OCI-LY1 (cell line): Measurements from ENCODE around the gene USP5.
A peak's percentile ranks its signal among the peaks of the same experiment; 100 is the strongest.

ENCODE experiments used
- H2AFZ ChIP-seq: fragments of 200-600 bp; sonication (generic), shearing (Covaris generic); 2 replicates; pipeline ENCODE4 v1.6.0; 2014; ENCODE audit warnings: antibody characterized with exemption, mild to moderate bottlenecking, low read length
- H3F3A ChIP-seq: fragments of 200-600 bp; sonication (generic), shearing (Covaris generic); 2 replicates; pipeline ENCODE4 v1.6.0; 2014; ENCODE audit warnings: mild to moderate bottlenecking, antibody characterized with exemption, low read length, moderate library complexity; ENCODE audit not compliant: insufficient read depth
- H3K27ac ChIP-seq: fragments of 200-600 bp; sonication (generic); 2 replicates; pipeline ENCODE4 v1.5.1; 2014; ENCODE audit warnings: low read length, mixed run types, mild to moderate bottlenecking, low read depth; ENCODE audit not compliant: poor library complexity, severe bottlenecking
- H3K27me3 ChIP-seq: fragments of 200-600 bp; sonication (generic); 2 replicates; pipeline ENCODE4 v1.6.0; 2014; ENCODE audit warnings: antibody characterized with exemption, mild to moderate bottlenecking, low read length, moderate library complexity; ENCODE audit not compliant: insufficient read depth
- H3K36me3 ChIP-seq: fragments of 200-600 bp; sonication (generic); 2 replicates; pipeline ENCODE4 v1.6.1; 2014; ENCODE audit warnings: mild to moderate bottlenecking, antibody characterized with exemption, low read length, moderate library complexity, mixed read lengths; ENCODE audit not compliant: insufficient read depth
- H3K4me1 ChIP-seq: fragments of 200-600 bp; sonication (generic); 2 replicates; pipeline ENCODE4 v1.5.1; 2014; ENCODE audit warnings: mild to moderate bottlenecking, low read length, moderate library complexity; ENCODE audit not compliant: insufficient read depth, severe bottlenecking
- H3K4me2 ChIP-seq: fragments of 200-600 bp; sonication (generic), shearing (Covaris generic); 2 replicates; pipeline ENCODE4 v1.6.1; 2014; ENCODE audit warnings: low read length
- H3K4me3 ChIP-seq: fragments of 200-600 bp; sonication (generic); 2 replicates; pipeline ENCODE4 v1.5.1; 2014; ENCODE audit warnings: low read length, low read depth, mild to moderate bottlenecking, mixed read lengths; ENCODE audit not compliant: poor library complexity, severe bottlenecking
- H3K79me2 ChIP-seq: fragments of 200-600 bp; shearing (Covaris generic); 2 replicates; pipeline ENCODE4 v1.6.1; 2016; ENCODE audit warnings: mixed run types, low read length, mixed read lengths; ENCODE audit not compliant: insufficient read depth
- H3K9ac ChIP-seq: fragments of 200-600 bp; sonication (generic), shearing (Covaris generic); 2 replicates; pipeline ENCODE4 v1.6.1; 2014; ENCODE audit warnings: mild to moderate bottlenecking, low read length, mixed read lengths
- H3K9me2 ChIP-seq: fragments of 200-600 bp; sonication (generic), shearing (Covaris generic); 2 replicates; pipeline ENCODE4 v1.6.1; 2014; ENCODE audit warnings: low read depth, mild to moderate bottlenecking, low read length, mixed read lengths
- H3K9me3 ChIP-seq: fragments of 200-600 bp; shearing (Covaris generic); 2 replicates; pipeline ENCODE4 v1.6.1; 2014; ENCODE audit warnings: low read length, mixed read lengths
- H4K20me1 ChIP-seq: fragments of 200-600 bp; sonication (generic), shearing (Covaris generic); 2 replicates; pipeline ENCODE4 v1.6.0; 2016; ENCODE audit warnings: mild to moderate bottlenecking, low read length; ENCODE audit not compliant: insufficient read depth
- EZH2 ChIP-seq: fragments of 200-600 bp; sonication (generic), shearing (Covaris generic); IDR thresholded peaks from 2 replicates; pipeline ENCODE4 v1.8.0; 2017; ENCODE audit warnings: borderline replicate concordance, mixed run types, mild to moderate bottlenecking, antibody characterized with exemption, low read length, moderate library complexity, mixed read lengths
- TF ChIP-seq, protein P1 (sequence below): fragments of 200-600 bp; sonication (generic), shearing (Covaris generic); IDR thresholded peaks from 2 replicates; pipeline ENCODE4 v1.5.1; 2017; ENCODE audit warnings: mild to moderate bottlenecking, antibody characterized with exemption, low read length, moderate library complexity, mixed read lengths

Gene USP5

DNA sequence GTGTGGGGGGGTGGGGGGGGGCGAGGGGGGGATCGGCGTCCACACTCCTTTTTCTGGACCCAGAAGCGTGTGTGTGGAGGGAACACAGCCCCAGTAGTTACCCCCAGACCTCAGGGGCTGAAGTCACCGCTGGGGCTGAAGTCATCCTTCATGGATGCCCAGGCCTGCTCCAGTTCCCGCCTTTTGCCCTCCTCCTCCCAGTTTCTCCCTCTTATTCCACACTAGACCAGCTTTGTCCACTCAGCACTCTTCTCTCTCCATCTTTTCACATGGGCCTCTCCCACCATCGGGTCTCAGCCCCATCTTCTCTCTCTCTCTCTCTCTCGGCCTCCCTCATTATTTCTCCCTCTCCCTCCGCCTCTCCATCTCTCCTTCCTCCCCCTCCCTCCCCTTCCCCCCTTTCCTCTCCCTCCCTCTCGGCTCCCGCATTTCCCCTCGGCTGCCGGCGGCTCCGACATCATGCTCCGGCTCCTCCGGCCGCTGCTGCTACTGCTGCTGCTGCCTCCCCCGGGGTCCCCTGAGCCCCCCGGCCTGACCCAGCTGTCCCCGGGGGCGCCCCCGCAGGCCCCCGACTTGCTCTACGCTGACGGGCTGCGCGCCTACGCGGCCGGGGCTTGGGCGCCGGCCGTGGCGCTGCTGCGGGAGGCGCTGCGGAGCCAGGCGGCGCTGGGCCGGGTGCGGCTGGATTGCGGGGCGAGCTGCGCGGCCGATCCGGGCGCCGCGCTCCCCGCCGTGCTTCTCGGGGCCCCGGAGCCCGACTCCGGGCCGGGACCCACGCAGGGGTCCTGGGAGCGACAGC lies 23.8 kb upstream of the USP5 start, which contains the start of gene P3H3:
P3H3 (plus strand) TSS at position 426 of the 799 bp plus-strand sequence; CDS start at position 460, 34 bp downstream.
- peak within 1 kb of the TSS; percentile 39 for H3K4me3 ChIP-seq
- H3K79me2 ChIP-seq: no peaks in the 10 kb centered on the region
- H2AFZ ChIP-seq: no peak within 1 kb of the TSS
- no peak for TF ChIP-seq EZH2
- TF ChIP-seq, protein P1, sequence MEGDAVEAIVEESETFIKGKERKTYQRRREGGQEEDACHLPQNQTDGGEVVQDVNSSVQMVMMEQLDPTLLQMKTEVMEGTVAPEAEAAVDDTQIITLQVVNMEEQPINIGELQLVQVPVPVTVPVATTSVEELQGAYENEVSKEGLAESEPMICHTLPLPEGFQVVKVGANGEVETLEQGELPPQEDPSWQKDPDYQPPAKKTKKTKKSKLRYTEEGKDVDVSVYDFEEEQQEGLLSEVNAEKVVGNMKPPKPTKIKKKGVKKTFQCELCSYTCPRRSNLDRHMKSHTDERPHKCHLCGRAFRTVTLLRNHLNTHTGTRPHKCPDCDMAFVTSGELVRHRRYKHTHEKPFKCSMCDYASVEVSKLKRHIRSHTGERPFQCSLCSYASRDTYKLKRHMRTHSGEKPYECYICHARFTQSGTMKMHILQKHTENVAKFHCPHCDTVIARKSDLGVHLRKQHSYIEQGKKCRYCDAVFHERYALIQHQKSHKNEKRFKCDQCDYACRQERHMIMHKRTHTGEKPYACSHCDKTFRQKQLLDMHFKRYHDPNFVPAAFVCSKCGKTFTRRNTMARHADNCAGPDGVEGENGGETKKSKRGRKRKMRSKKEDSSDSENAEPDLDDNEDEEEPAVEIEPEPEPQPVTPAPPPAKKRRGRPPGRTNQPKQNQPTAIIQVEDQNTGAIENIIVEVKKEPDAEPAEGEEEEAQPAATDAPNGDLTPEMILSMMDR: no peak
- no peaks in the 10 kb centered on the region for H3K36me3 ChIP-seq
- no peaks in the 10 kb centered on the region for H4K20me1 ChIP-seq
- no peak within 1 kb of the TSS for H3K27ac ChIP-seq
- no peaks in the 10 kb centered on the region for H3F3A ChIP-seq
- no peaks in the 10 kb centered on the region for H3K9me2 ChIP-seq
- H3K9ac ChIP-seq: no peak within 1 kb of the TSS; the same call in 1 of the 2 replicates
- H3K27me3 ChIP-seq: peaks cover 5% of the 10 kb centered on the region; the same call in 1 of the 2 replicates
- H3K4me1 ChIP-seq: peaks cover 6% of the 10 kb centered on the region
- peak within 1 kb of the TSS; percentile 49 for H3K4me2 ChIP-seq
- H3K9me3 ChIP-seq: no peaks in the 10 kb centered on the region

DNA sequence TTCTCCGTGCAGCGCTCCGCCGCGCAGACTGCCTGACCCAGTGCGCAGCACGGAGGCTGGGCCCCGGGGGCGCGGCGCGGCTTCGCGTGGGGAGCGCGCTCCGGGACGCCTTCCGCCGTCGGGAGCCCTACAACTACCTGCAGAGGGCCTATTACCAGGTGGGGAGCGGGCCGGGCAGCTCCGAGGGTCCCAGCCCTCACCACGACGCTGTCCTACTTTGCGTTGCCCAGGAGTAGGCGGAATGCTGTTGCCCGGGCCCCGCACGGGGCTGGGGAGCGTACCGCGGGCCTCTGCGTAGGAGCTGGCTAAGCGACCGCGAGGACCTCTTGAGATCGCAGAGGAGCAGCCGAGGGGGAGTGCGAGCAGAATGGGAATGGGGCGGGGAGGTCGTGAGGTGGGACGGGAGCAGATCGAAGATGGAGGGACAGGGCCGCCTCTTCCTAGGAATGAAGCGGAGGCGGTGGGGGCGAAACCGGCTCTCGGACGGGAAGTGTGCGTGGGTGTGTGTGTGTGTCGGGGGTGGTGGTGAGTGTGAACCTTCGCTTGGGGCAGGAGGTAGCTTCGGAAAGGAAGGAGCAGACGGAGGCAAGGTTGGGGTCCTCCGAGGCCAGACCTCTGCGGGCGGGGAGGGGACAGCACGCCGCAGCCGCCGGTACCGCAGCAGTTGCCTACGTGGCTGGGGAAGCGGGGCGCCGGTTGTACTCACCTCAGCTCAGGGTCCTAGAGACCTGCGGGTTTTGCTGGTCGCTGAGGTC lies 23.0 kb upstream of the USP5 start:
- no peaks in the 10 kb centered on the region for H4K20me1 ChIP-seq
- no peaks in the 10 kb centered on the region for H3K36me3 ChIP-seq
- H2AFZ ChIP-seq: no peak overlapping the region
- H3K27ac ChIP-seq: no peak overlapping the region
- no peak for TF ChIP-seq EZH2
- TF ChIP-seq, protein P1: no peak
- H3K9me3 ChIP-seq: no peaks in the 10 kb centered on the region
- peaks cover 6% of the 10 kb centered on the region for H3K4me1 ChIP-seq
- H3K9ac ChIP-seq: no peak overlapping the region; the same call in 1 of the 2 replicates
- peak overlapping the region; percentile 49 for H3K4me2 ChIP-seq
- no peaks in the 10 kb centered on the region for H3K9me2 ChIP-seq
- H3K4me3 ChIP-seq: peak overlapping the region; percentile 39
- 0 out of 2 replicates have a peak, but pooled peaks cover 5% of the 10 kb centered on the region for H3K27me3 ChIP-seq
- H3F3A ChIP-seq: no peaks in the 10 kb centered on the region
- no peaks in the 10 kb centered on the region for H3K79me2 ChIP-seq

DNA sequence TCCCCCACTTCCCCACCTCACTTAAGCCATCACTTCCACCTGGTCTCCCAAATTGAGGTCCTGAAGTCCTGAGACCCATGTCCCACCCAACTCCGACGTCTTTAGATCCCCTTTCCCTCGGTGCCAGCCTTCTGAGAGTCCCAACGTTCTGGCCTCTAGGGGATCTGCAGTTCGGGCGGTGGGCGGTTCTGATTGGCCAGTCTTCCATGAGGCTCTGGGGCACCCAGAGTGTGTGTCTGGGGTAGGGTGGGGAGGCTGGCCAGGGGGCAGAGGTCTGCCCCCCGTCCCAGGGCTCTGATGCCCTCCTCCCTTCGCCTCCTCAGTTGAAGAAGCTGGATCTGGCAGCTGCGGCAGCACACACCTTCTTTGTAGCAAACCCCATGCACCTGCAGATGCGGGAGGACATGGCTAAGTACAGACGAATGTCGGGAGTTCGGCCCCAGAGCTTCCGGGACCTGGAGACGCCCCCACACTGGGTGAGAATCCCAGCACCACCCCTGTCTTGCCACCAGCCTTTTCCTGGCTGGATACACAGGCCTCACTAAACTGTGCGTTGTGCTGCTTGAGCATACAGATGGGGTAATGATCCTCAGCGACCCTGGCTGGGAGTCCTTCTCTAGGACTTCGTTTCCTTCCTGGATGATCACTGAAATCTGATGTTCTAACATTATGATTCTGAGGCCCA lies 22.3 kb upstream of the USP5 start:
- Histone ChIP-seq H3K9me3 (no peaks in the 10 kb centered on the region), H3K9me2 (no peaks in the 10 kb centered on the region), H3K27me3 (0 out of 2 replicates have a peak, but pooled peaks cover 5% of the 10 kb centered on the region), H2AFZ (no peak overlapping the region), H3K4me2 (peak overlapping the region; percentile 49; the same call in 1 of the 2 replicates), H3K36me3 (no peaks in the 10 kb centered on the region), H3K4me1 (peaks cover 6% of the 10 kb centered on the region), H3K27ac (no peak overlapping the region), H3K9ac (no peak overlapping the region), H3F3A (no peaks in the 10 kb centered on the region), H3K79me2 (no peaks in the 10 kb centered on the region), H4K20me1 (no peaks in the 10 kb centered on the region), H3K4me3 (peak overlapping the region; percentile 39)
- TF ChIP-seq, protein P1: no peak
- no peak for TF ChIP-seq EZH2
